H9 (cell line): ENCODE measurements around the gene LILRA6. TPM values are rescaled to one million over a fixed set of nuclear protein-coding genes. Genes with fewer than 3 reads are reported as not detected.
"Not testable (repeated sequence)": the region's sequence is repeated elsewhere in the genome, so short reads cannot be mapped to it uniquely, and the experiment has no call there.

ENCODE experiments used
- DNase-seq: peaks from one replicate; pipeline ENCODE4 v3.0.0-alpha.2; 2017
- H2AFZ ChIP-seq: one replicate; pipeline ENCODE4 v1.6.1; 2013; ENCODE audit warnings: mild to moderate bottlenecking, low read length, control low read depth, moderate library complexity
- H2AK5ac ChIP-seq: 2 replicates; pipeline ENCODE4 v1.6.1; 2013; ENCODE audit warnings: low read length, control low read depth, mixed read lengths; ENCODE audit not compliant: insufficient read length
- H2BK120ac ChIP-seq: one replicate; pipeline ENCODE4 v1.6.1; 2013; ENCODE audit warnings: low read depth, mild to moderate bottlenecking, low read length, control low read depth, inconsistent platforms; ENCODE audit not compliant: poor library complexity, severe bottlenecking
- H2BK12ac ChIP-seq: 2 replicates; pipeline ENCODE4 v1.6.1; 2013; ENCODE audit warnings: low read length, control low read depth, mixed read lengths, low read depth; ENCODE audit not compliant: insufficient read length
- H2BK15ac ChIP-seq: 2 replicates; pipeline ENCODE4 v1.6.1; 2013; ENCODE audit warnings: low read depth, low read length, control low read depth
- H2BK20ac ChIP-seq: one replicate; pipeline ENCODE4 v1.6.1; 2013; ENCODE audit warnings: low read depth, mild to moderate bottlenecking, low read length, control low read depth, inconsistent platforms; ENCODE audit not compliant: poor library complexity, severe bottlenecking
- H2BK5ac ChIP-seq: 2 replicates; pipeline ENCODE4 v1.6.1; 2013; ENCODE audit warnings: low read length, control low read depth, mixed read lengths; ENCODE audit not compliant: insufficient read length
- H3K14ac ChIP-seq: 2 replicates; pipeline ENCODE4 v1.6.1; 2013; ENCODE audit warnings: low read length, control low read depth; ENCODE audit not compliant: insufficient read depth
- H3K18ac ChIP-seq: 2 replicates; pipeline ENCODE4 v1.6.1; 2013; ENCODE audit warnings: low read depth, mild to moderate bottlenecking, mixed read lengths, low read length, control low read depth; ENCODE audit not compliant: insufficient read length
- H3K23ac ChIP-seq: 2 replicates; pipeline ENCODE4 v1.6.1; 2013; ENCODE audit warnings: low read length, control low read depth, mixed read lengths, low read depth; ENCODE audit not compliant: insufficient read length
- H3K23me2 ChIP-seq: 2 replicates; pipeline ENCODE4 v1.6.1; 2013; ENCODE audit warnings: low read depth, mild to moderate bottlenecking, mixed read lengths, low read length, control low read depth; ENCODE audit not compliant: insufficient read length, poor library complexity, severe bottlenecking
- H3K27ac ChIP-seq: 2 replicates; pipeline ENCODE4 v1.5.1; 2013; ENCODE audit warnings: low read length, control low read depth, mixed read lengths, low read depth; ENCODE audit not compliant: insufficient read length
- H3K27me3 ChIP-seq: 2 replicates; pipeline ENCODE4 v1.6.1; 2013; ENCODE audit warnings: low read length, control low read depth, inconsistent platforms; ENCODE audit not compliant: insufficient read depth
- H3K4ac ChIP-seq: 2 replicates; pipeline ENCODE4 v1.6.1; 2013; ENCODE audit warnings: low read depth, mild to moderate bottlenecking, control low read depth, inconsistent platforms, low read length, moderate library complexity
- H3K4me1 ChIP-seq: 2 replicates; pipeline ENCODE4 v1.6.1; 2013; ENCODE audit warnings: low read length, control low read depth, inconsistent platforms; ENCODE audit not compliant: insufficient read depth
- H3K4me2 ChIP-seq: 2 replicates; pipeline ENCODE4 v1.6.1; 2013; ENCODE audit warnings: low read length, control low read depth, mixed read lengths; ENCODE audit not compliant: insufficient read length, insufficient read depth
- H3K56ac ChIP-seq: 2 replicates; pipeline ENCODE4 v1.6.1; 2013; ENCODE audit warnings: low read depth, mild to moderate bottlenecking, mixed read lengths, low read length, control low read depth; ENCODE audit not compliant: insufficient read length
- H3K79me1 ChIP-seq: 2 replicates; pipeline ENCODE4 v1.6.1; 2013; ENCODE audit warnings: low read depth, mild to moderate bottlenecking, moderate library complexity, low read length, control low read depth, inconsistent platforms; ENCODE audit not compliant: insufficient read depth, poor library complexity, severe bottlenecking
- H3K79me2 ChIP-seq: 2 replicates; pipeline ENCODE4 v1.6.1; 2013; ENCODE audit warnings: low read length, control low read depth, inconsistent platforms; ENCODE audit not compliant: insufficient read depth
- H3K9ac ChIP-seq: 2 replicates; pipeline ENCODE4 v1.6.1; 2013; ENCODE audit warnings: low read length, control low read depth, mixed read lengths; ENCODE audit not compliant: insufficient read length; ENCODE audit errors: extremely low read depth
- H3K9me3 ChIP-seq: one replicate; pipeline ENCODE4 v1.6.1; 2013; ENCODE audit warnings: low read depth, low read length, inconsistent platforms; ENCODE audit not compliant: control insufficient read depth
- H3T11ph ChIP-seq: one replicate; pipeline ENCODE4 v1.6.1; 2013; ENCODE audit warnings: mild to moderate bottlenecking, low read length, control low read depth, inconsistent platforms
- H4K20me1 ChIP-seq: one replicate; pipeline ENCODE4 v1.6.1; 2013; ENCODE audit not compliant: control insufficient read depth, insufficient read length, insufficient read depth
- H4K5ac ChIP-seq: 2 replicates; pipeline ENCODE4 v1.6.1; 2013; ENCODE audit warnings: low read depth, mild to moderate bottlenecking, mixed read lengths, low read length, control low read depth; ENCODE audit not compliant: insufficient read length
- H4K8ac ChIP-seq: replicated peaks from 2 replicates; pipeline ENCODE4 v1.6.1; 2013; ENCODE audit warnings: low read length, control low read depth, mixed read lengths, low read depth; ENCODE audit not compliant: insufficient read length
- H4K91ac ChIP-seq: 2 replicates; pipeline ENCODE4 v1.6.1; 2013; ENCODE audit warnings: low read depth, mild to moderate bottlenecking, moderate library complexity, mixed read lengths, low read length, control low read depth; ENCODE audit not compliant: insufficient read length
- H3K27ac Mint-ChIP-seq, 3 experiments: 2 replicates in 2 of 3; 3 replicates in 1 of 3; pipeline ENCODE4 v1.8.0; 2020 to 2021; ENCODE audit warnings: mixed read lengths in 3 of 3, mild to moderate bottlenecking in 1 of 3, moderate library complexity in 1 of 3
- H3K27me3 Mint-ChIP-seq: 2 replicates; pipeline ENCODE4 v1.8.0; 2021; ENCODE audit warnings: low read depth, mild to moderate bottlenecking, moderate library complexity, mixed read lengths
- H3K36me3 Mint-ChIP-seq, 3 experiments: 2 replicates in 2 of 3; 3 replicates in 1 of 3; pipeline ENCODE4 v1.8.0; 2020 to 2021; ENCODE audit warnings: low read depth in 3 of 3, mixed read lengths in 3 of 3; ENCODE audit not compliant: insufficient read depth in 1 of 3
- H3K4me1 Mint-ChIP-seq, 2 experiments: 2 replicates each; pipeline ENCODE4 v1.8.0; 2020; ENCODE audit warnings: mixed read lengths in 2 of 2
- H3K4me3 Mint-ChIP-seq, 2 experiments: 2 replicates in 1 of 2; 3 replicates in 1 of 2; pipeline ENCODE4 v1.8.0; 2020 to 2021; ENCODE audit warnings: mild to moderate bottlenecking in 2 of 2, mixed read lengths in 2 of 2, moderate library complexity in 1 of 2
- H3K9me3 Mint-ChIP-seq, 2 experiments: 2 replicates in 1 of 2; 3 replicates in 1 of 2; pipeline ENCODE4 v1.8.0; 2020; ENCODE audit warnings: mild to moderate bottlenecking in 2 of 2, mixed read lengths in 2 of 2, moderate library complexity in 1 of 2
- WGBS: extraction: QIAGEN DNeasy Blood & Tissue Kit; methylation state at CpG from one replicate; pipeline ENCODE4 v1.1.7; 2013; ENCODE audit warnings: missing lambda C conversion rate, low lambda C conversion rate, mixed read lengths; ENCODE audit not compliant: insufficient read length; ENCODE audit errors: extremely low coverage; 5-methylcytosine and 5-hydroxymethylcytosine counted together
- total RNA-seq: library from RNA; stranded (reverse); gene quantifications from 2 replicates; pipeline ENCODE4 v1.2.1, GENCODE V29; 2021

Gene LILRA6
- total RNA-seq, 1 experiment from 2014 or later, result not detected

- not testable (repeated sequence) for H3K56ac ChIP-seq, H4K5ac ChIP-seq, H3K4ac ChIP-seq, H3K79me2 ChIP-seq, H2AFZ ChIP-seq, H2BK20ac ChIP-seq, H4K20me1 ChIP-seq, H3K36me3 Mint-ChIP-seq, H3K4me1 Mint-ChIP-seq, H3K9me3 ChIP-seq, H3K9ac ChIP-seq, H2BK15ac ChIP-seq, H3K18ac ChIP-seq, H2AK5ac ChIP-seq, H3K4me1 ChIP-seq, H4K8ac ChIP-seq, H3K4me3 Mint-ChIP-seq, H2BK12ac ChIP-seq, H3K14ac ChIP-seq, H3T11ph ChIP-seq, H2BK120ac ChIP-seq, H3K23ac ChIP-seq, H3K27ac ChIP-seq, H3K23me2 ChIP-seq, H2BK5ac ChIP-seq, DNase-seq, H3K27ac Mint-ChIP-seq, H3K4me2 ChIP-seq, H4K91ac ChIP-seq, H3K79me1 ChIP-seq, H3K27me3 ChIP-seq
- no CpG with 5 or more reads among the region's 4 CpGs for WGBS
- Mint-ChIP-seq H3K27me3 (peaks cover 57% of the 10 kb centered on the region), H3K9me3 (peaks cover 0 to 31% of the 10 kb centered on the region in 2 experiments; a peak in 2 of 5 replicates)
Observed at GRCh38 chr19:54271587-54271986, 29.0 kb upstream of the LILRA6 start.
